CD4-positive, alpha-beta T cell treated with Interferon alpha-2 for 1 hour (primary cell): Measurements from ENCODE around the gene NUP210L.

Experiments used
- DNase-seq, 2 donors: peaks; one replicate each; pipeline ENCODE4 v3.0.0-alpha.2; 2020 to 2022

NUP210L gene

GRCh38 chr1:153962088-153963029, 192.5 kb downstream of the NUP210L start:
- no peak for DNase-seq

DNA sequence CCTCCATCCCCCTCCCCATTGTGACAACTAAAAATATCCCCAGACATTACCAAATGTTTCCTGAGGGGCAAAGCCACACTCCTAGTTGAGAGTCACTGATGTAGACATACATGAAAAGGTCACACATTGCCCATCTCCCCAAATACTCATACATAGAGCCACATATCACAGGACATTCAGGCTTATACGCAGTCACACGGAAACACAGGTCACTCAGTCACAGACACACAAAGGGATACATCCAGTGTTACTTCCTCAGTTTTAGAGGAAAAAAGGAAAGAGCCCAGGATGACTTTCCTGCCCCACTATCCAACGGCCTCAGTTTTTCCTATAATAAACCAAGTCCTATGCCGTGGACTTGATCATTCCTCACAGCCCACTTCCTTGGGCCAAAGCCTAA, 193.5 kb downstream of the NUP210L start:
- DNase-seq = no peak

GRCh38 chr1:153960206-153960605, 194.7 kb downstream of the NUP210L start:
- no peak for DNase-seq

- DNase-seq = no peak
These were observed 195.4 kb downstream of the NUP210L start for GRCh38 chr1:153959454-153959853.

GRCh38 chr1:153958961-153959260, 196.0 kb downstream of the NUP210L start:
- DNase-seq = no peak

GRCh38 chr1:153958111-153958960, 196.5 kb downstream of the NUP210L start, which contains the start of gene CRTC2:
CRTC2 (minus strand) TSS chr1:153958612; CDS start chr1:153958497, 115 bp downstream.
- peak; percentile 97 to 98 for DNase-seq

DNA sequence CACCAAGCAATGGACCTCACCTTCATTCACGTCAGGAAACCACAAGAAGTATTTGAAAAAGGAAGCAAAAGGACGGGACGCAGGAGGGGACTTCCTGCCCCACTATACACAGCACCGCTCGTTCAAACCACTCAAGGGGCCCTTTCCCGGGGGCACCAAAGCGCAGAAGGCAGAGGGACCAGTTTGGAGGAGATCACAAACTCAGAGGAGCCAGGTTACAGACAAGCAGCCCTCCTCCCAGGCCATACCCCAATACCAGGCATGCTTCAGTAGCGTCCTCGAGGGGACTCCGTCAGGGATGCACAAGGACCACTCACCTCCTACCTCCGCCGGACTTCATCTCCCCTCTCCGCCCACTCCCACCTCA, 197.1 kb downstream of the NUP210L start:
- peak; percentile 13 to 62 for DNase-seq

DNA sequence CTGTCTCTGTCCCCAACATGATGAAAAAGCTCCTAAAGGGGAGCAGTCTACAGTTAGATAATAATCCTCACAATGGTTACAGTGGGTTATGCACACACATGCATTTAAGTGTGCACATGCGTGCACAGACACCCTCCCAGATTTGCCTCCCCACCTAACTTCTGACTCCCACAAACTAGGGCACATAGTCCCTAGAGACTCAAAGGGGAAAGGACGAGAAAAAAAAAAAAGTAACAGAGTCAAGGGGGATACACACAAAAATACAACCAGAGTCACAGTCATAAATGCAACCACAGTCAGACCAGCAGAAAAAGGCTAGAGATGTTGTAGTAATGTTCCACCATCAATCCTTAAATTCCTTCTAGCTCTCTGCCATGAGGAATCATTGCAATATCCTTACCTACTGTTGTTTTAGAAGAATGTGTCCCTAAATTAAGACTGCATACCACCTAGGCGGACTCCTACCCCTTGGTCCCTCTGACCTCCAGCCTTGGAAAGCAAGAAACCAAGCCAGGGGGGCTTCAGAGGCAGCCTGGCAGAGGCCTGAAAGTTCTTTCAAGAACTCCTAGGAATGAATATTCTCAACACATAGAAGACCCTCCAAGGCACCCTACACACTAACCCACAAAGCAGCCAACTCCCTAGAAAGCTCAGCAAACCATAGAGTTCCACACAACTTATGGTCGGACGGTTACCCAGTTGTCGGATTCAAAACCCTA, 197.7 kb downstream of the NUP210L start:
- DNase-seq = no peak

- no peak for DNase-seq
These were observed 200.0 kb downstream of the NUP210L start for GRCh38 chr1:153954826-153955225.

DNA sequence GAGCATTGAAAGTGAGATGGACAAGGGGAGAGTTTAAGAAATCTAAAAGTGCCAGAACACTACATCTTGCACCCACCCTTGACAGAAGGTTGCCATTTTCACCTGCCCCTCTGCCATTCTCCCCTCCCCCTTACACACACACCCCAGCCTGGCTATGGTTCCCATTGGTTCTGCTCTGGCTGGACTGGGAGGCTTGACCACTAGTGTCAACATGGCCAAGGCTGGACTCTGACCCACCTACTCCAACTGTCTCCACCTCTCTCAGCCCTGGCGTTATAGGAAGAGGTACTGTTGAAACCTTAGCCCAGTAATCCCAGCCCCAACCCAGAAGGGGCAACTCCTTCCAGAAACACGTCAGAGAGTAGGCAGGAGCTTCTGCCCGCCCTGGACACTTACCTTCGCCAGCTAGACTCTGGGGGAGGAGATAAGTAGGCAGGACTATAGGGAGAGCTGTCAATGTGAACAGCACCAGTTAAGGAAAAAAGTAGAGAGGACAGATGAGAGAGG, 201.0 kb downstream of the NUP210L start:
- no peak for DNase-seq

DNA sequence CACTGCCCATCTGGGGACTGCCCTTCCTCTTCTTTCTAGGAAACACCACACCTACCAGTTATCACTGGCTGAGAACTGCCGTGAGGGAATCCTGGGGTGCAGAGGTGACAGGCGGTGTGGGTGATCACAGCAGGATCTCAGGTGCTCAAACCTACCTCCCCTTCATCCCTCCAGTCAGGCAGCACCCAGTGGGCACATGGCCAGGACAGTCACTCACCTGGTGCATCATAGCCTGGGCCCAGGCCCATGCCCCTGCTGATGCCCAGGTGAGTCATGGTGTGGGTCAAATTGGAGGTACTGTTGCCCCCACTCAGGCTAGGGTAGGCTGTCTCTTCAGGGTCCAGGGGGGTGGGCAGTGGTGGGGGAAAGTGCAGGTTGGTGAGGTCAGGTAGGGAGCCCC, 203.1 kb downstream of the NUP210L start:
- DNase-seq = no peak

DNA sequence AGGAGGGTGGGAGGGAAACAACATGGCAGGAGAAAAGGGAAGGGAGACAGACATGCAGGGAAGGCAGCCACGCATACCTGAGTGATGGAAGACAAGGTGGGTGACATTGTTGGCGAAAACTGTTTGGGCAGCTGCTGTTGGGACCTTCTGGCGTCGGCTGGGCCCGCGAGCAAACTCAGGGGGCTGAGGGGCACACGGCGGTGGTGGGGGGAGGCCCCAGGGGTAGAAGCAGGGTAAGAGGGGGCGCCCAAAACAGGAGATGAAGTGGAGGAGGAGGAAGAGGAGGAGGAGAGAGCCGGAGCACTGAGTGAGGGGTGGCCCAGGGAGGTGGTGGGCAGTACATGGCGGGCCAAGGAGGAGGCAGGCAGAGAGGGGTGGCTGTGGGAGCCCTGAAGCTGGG, 203.7 kb downstream of the NUP210L start:
- DNase-seq = no peak

- peak; percentile 79 to 83 for DNase-seq
These were observed 208.1 kb downstream of the NUP210L start, which contains the start of gene DENND4B for GRCh38 chr1:153946622-153947241. DENND4B (minus strand) TSS chr1:153946718; CDS start chr1:153944374, 2,344 bp downstream.

- DNase-seq = peak; percentile 86 to 93
These were observed 208.9 kb downstream of the NUP210L start for GRCh38 chr1:153945795-153946621.

GRCh38 chr1:153945131-153945794, 209.6 kb downstream of the NUP210L start:
- DNase-seq = peak; percentile 88

GRCh38 chr1:153944827-153945117, 210.1 kb downstream of the NUP210L start:
- no peak for DNase-seq

DNA sequence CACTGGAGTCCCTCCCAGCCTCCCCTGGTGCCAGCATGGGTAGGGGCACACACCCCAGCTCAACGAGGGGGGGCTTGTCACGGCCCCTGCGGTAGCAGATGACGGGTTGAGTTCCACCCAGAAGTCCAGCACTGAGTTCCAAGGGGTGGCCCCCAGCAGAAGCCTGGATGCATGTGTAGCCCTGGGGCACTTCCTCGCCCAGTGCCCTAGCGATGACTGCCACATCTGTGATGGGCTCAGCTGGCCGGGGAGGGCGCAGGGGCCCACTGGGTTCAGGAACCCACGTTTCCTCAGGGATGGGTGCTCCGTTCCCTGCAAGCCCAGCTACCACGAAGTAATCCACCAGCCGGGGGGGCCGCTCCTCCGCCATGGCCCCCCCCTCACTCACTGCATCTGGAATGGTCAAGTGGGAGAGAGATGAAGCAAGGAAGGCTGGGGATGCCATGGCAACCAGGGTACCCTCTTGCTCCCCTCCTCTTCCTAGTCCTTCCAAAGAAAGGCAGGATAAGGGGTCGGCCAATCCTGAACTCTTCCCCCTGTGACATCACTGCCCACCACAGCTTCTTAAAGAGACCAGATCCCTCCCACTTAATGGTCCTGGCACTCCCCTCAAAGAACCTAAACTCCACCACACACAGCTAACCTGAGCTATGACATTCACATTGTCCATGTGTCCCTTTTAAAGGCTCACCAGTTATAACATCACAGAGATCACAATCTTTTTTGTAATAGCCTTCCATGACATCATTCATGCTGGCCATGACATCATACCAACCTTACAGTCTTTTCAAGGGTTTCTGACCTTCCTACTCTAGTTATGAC, 210.7 kb downstream of the NUP210L start:
- peak; percentile 34 to 54 for DNase-seq

GRCh38 chr1:153942766-153943549, 211.9 kb downstream of the NUP210L start:
- no peak for DNase-seq
